Fibroblast of lung (primary cell): ENCODE data around the gene ARMC9. TPM values are rescaled to one million over a fixed set of nuclear protein-coding genes. Genes with fewer than 3 reads are reported as not detected.

Experiments
- DNase-seq, 2 donors: peaks; one replicate each; pipeline versions ENCODE4 v3.0.0 to v3.0.0-alpha.2; 2010; ENCODE audit warnings: low read depth in 2 of 2
- H2AFZ ChIP-seq: 2 replicates; pipeline ENCODE4 v1.5.1; 2012; ENCODE audit warnings: low read length, control low read depth, inconsistent platforms
- H3K27ac ChIP-seq: 2 replicates; pipeline ENCODE4 v1.5.1; 2011; ENCODE audit warnings: low read length, control low read depth; ENCODE audit not compliant: insufficient read depth
- H3K27me3 ChIP-seq: 2 replicates; pipeline ENCODE4 v1.5.1; 2011; ENCODE audit warnings: mild to moderate bottlenecking, low read length; ENCODE audit not compliant: control insufficient read depth, insufficient read depth
- H3K36me3 ChIP-seq: 2 replicates; pipeline ENCODE4 v1.5.1; 2011; ENCODE audit warnings: low read length; ENCODE audit not compliant: control insufficient read depth, insufficient read depth
- H3K4me1 ChIP-seq: 2 replicates; pipeline ENCODE4 v1.5.1; 2011; ENCODE audit warnings: low read length; ENCODE audit not compliant: control insufficient read depth, insufficient read depth; ENCODE audit errors: extremely low read depth
- H3K4me2 ChIP-seq: 2 replicates; pipeline ENCODE4 v1.5.1; 2011; ENCODE audit warnings: low read length, control low read depth; ENCODE audit not compliant: insufficient read depth; ENCODE audit errors: extremely low read depth
- H3K4me3 ChIP-seq, 4 experiments: fragments of 200-600 bp in 1 of 4; sonication (generic) in 1 of 4; replicated peaks in 1 of 4; 2 replicates each; pipeline ENCODE4 v1.5.1; 2011 to 2016; ENCODE audit warnings: low read length in 4 of 4, low read depth in 3 of 4, mild to moderate bottlenecking in 3 of 4, control low read depth in 2 of 4, inconsistent platforms in 1 of 4, mixed read lengths in 1 of 4; ENCODE audit not compliant: insufficient read depth in 1 of 4; ENCODE audit errors: control extremely low read depth in 1 of 4
- H3K79me2 ChIP-seq: 2 replicates; pipeline ENCODE4 v1.5.1; 2012; ENCODE audit warnings: mild to moderate bottlenecking, low read length, inconsistent platforms; ENCODE audit not compliant: control insufficient read depth, insufficient read depth
- H3K9ac ChIP-seq: 2 replicates; pipeline ENCODE4 v1.5.1; 2011; ENCODE audit warnings: mild to moderate bottlenecking, low read length, control low read depth; ENCODE audit not compliant: insufficient read depth
- H3K9me3 ChIP-seq: 2 replicates; pipeline ENCODE4 v1.5.1; 2012; ENCODE audit warnings: low read depth, low read length; ENCODE audit not compliant: control insufficient read depth, insufficient read depth
- H4K20me1 ChIP-seq: 2 replicates; pipeline ENCODE4 v1.5.1; 2011; ENCODE audit warnings: low read length; ENCODE audit not compliant: control insufficient read depth, insufficient read depth; ENCODE audit errors: extremely low read depth
- CTCF ChIP-seq, 2 donors: IDR thresholded peaks in 1 of 2; conservative IDR thresholded peaks in 1 of 2; 1 replicate in 1 of 2; 2 replicates in 1 of 2; pipeline ENCODE4 v1.5.1; 2011 to 2012; ENCODE audit warnings: low read length in 2 of 2, control low read depth in 1 of 2, inconsistent platforms in 1 of 2, low read depth in 1 of 2, mild to moderate bottlenecking in 1 of 2
- EZH2 ChIP-seq: IDR thresholded peaks from 2 replicates; pipeline ENCODE4 v1.5.1; 2012; ENCODE audit warnings: low read length, control low read depth, mild to moderate bottlenecking; ENCODE audit errors: missing control alignments
- polyA plus RNA-seq, 2 donors: library from polyadenylated mRNA; depleted of rRNA in 1 of 2; stranded (reverse) in 1 of 2; unstranded in 1 of 2; fragments of >200 nt; gene quantifications; 2 replicates each; pipeline ENCODE4 v1.2.1, GENCODE V29; 2011 to 2012; ENCODE audit warnings: missing spikeins in 1 of 2
- total RNA-seq: library from RNA; depleted of rRNA; stranded (reverse); fragments of >200 nt; gene quantifications from 2 replicates; pipeline ENCODE4 v1.2.1, GENCODE V29; 2014

The ARMC9 gene
- total and polyA plus RNA-seq, 2 donors (not counting 1 experiment from before 2014, with no cell fraction given) = 68.4 to 153 TPM

- TF ChIP-seq EZH2 = no peak
- TF ChIP-seq CTCF (conservative IDR thresholded peaks at IDR 0.05 in 1 of 2, IDR thresholded peaks at IDR 0.05 in 1 of 2; ENCODE audit: low read depth in 1 of 2, low read length in 2 of 2) = no peak
- no peaks in the 10 kb centered on the region for H3K79me2 ChIP-seq
- no peak overlapping the region for H3K27ac ChIP-seq
- H3K36me3 ChIP-seq = no peaks in the 10 kb centered on the region
- H3K9ac ChIP-seq = no peak overlapping the region
- H3K9me3 ChIP-seq = no peaks in the 10 kb centered on the region
- no peaks in the 10 kb centered on the region for H3K4me1 ChIP-seq
- H2AFZ ChIP-seq = no peak overlapping the region
- no peaks in the 10 kb centered on the region for H3K27me3 ChIP-seq
- H3K4me2 ChIP-seq = no peak overlapping the region
- no peak for DNase-seq
- no peaks in the 10 kb centered on the region for H4K20me1 ChIP-seq
- H3K4me3 ChIP-seq = no peak overlapping the region
Measured at GRCh38 chr2:231413921-231414476, 215.6 kb downstream of the ARMC9 start.

- no peaks in the 10 kb centered on the region for H3K36me3 ChIP-seq
- H3K27ac ChIP-seq = no peak overlapping the region
- no peak overlapping the region for H3K4me2 ChIP-seq
- no peaks in the 10 kb centered on the region for H3K27me3 ChIP-seq
- DNase-seq = no peak
- no peak overlapping the region for H3K4me3 ChIP-seq
- no peak overlapping the region for H3K9ac ChIP-seq
- H4K20me1 ChIP-seq = no peaks in the 10 kb centered on the region
- H3K79me2 ChIP-seq = no peaks in the 10 kb centered on the region
- TF ChIP-seq EZH2 (no peak), CTCF (conservative IDR thresholded peaks at IDR 0.05 in 1 of 2, IDR thresholded peaks at IDR 0.05 in 1 of 2; ENCODE audit: low read depth in 1 of 2, low read length in 2 of 2) (no peak)
- no peak overlapping the region for H2AFZ ChIP-seq
- no peaks in the 10 kb centered on the region for H3K9me3 ChIP-seq
- no peaks in the 10 kb centered on the region for H3K4me1 ChIP-seq
Measured at GRCh38 chr2:231415029-231415428, 216.6 kb downstream of the ARMC9 start.

GRCh38 chr2:231418820-231419640 is 220.6 kb downstream of the ARMC9 start:
- no peaks in the 10 kb centered on the region for H4K20me1 ChIP-seq
- H3K4me2 ChIP-seq = no peak overlapping the region
- peaks cover 4% of the 10 kb centered on the region for H3K27me3 ChIP-seq
- H3K4me3 ChIP-seq = no peak overlapping the region
- TF ChIP-seq EZH2 (no peak), CTCF (conservative IDR thresholded peaks at IDR 0.05 in 1 of 2, IDR thresholded peaks at IDR 0.05 in 1 of 2; ENCODE audit: low read depth in 1 of 2, low read length in 2 of 2) (no peak)
- DNase-seq = no peak
- H3K4me1 ChIP-seq = no peaks in the 10 kb centered on the region
- H3K36me3 ChIP-seq = no peaks in the 10 kb centered on the region
- H3K79me2 ChIP-seq = no peaks in the 10 kb centered on the region
- H3K9ac ChIP-seq = no peak overlapping the region
- no peak overlapping the region for H2AFZ ChIP-seq
- H3K27ac ChIP-seq = no peak overlapping the region
- no peaks in the 10 kb centered on the region for H3K9me3 ChIP-seq
